HepG2 (cell line): ENCODE data around the gene TPH1.
A peak's percentile ranks its signal among the peaks of the same experiment; 100 is the strongest.

Experiments
- AKAP8 ChIP-seq: sonication (generic); formaldehyde crosslinking; IDR thresholded peaks from 2 replicates; pipeline ENCODE4 v1.5.1; 2020; ENCODE audit warnings: mild to moderate bottlenecking, missing genetic modification reagents
- GRHL1 ChIP-seq: sonication (generic); formaldehyde crosslinking; conservative IDR thresholded peaks from 2 replicates; pipeline ENCODE4 v1.8.0; 2022; ENCODE audit warnings: missing genetic modification reagents
- KAT8 ChIP-seq: IDR thresholded peaks from 2 replicates; pipeline ENCODE4 v1.6.1; 2016; ENCODE audit warnings: missing genetic modification reagents, missing compliant biosample characterization
- MXI1 ChIP-seq: IDR thresholded peaks from 3 replicates; pipeline ENCODE4 v1.6.1; 2012; ENCODE audit warnings: low read depth, low read length, inconsistent platforms, borderline replicate concordance
- NFE2L2 ChIP-seq: fragments of 150-350 bp; IDR thresholded peaks from 2 replicates; pipeline ENCODE4 v1.6.1; 2014; ENCODE audit warnings: low read length
- NPAS2 ChIP-seq: sonication (generic); formaldehyde crosslinking; IDR thresholded peaks from 2 replicates; pipeline ENCODE4 v1.8.0; 2022; ENCODE audit warnings: mild to moderate bottlenecking, missing genetic modification reagents, borderline replicate concordance
- POLR2A ChIP-seq, 2 experiments: IDR thresholded peaks; 2 replicates each; pipeline ENCODE4 v1.6.1; 2011; ENCODE audit warnings: low read depth in 2 of 2, low read length in 2 of 2, mild to moderate bottlenecking in 1 of 2, moderate library complexity in 1 of 2; ENCODE audit not compliant: insufficient read depth in 1 of 2
- POLR2G ChIP-seq: fragments of 200-400 bp; formaldehyde crosslinking; IDR thresholded peaks from 2 replicates; pipeline ENCODE4 v1.6.1; 2018; ENCODE audit warnings: mild to moderate bottlenecking, low read depth, low read length, moderate library complexity
- RARA ChIP-seq: IDR thresholded peaks from 2 replicates; pipeline ENCODE4 v1.6.1; 2016; ENCODE audit warnings: missing genetic modification reagents, missing compliant biosample characterization
- TFE3 ChIP-seq: IDR thresholded peaks from 2 replicates; pipeline ENCODE4 v1.6.1; 2016
- ZGPAT ChIP-seq: IDR thresholded peaks from 2 replicates; pipeline ENCODE4 v1.6.1; 2016; ENCODE audit warnings: mild to moderate bottlenecking
- ZNF670 ChIP-seq: sonication (generic); formaldehyde crosslinking; IDR thresholded peaks from 2 replicates; pipeline ENCODE4 v1.8.0; 2022; ENCODE audit warnings: mild to moderate bottlenecking, missing genetic modification reagents, borderline replicate concordance

- TF ChIP-seq GRHL1 (CRISPR knock-in tag) (no peak), NPAS2 (no peak), TFE3 (CRISPR knock-in tag) (no peak), KAT8 (CRISPR knock-in tag) (peak; percentile 78), RARA (CRISPR knock-in tag) (peak; percentile 8; the same call in 1 of the 2 replicates), NFE2L2 (no peak), MXI1 (peak; percentile 70; the same call in 1 of the 3 replicates), AKAP8 (no peak), POLR2G (peak; percentile 86), ZGPAT (CRISPR knock-in tag) (peak; percentile 77), ZNF670 (CRISPR knock-in tag) (peak; percentile 70; the same call in 1 of the 2 replicates), POLR2A (IDR thresholded peaks at IDR 0.05; ENCODE audit: insufficient read depth in 1 of 2, low read depth in 2 of 2, low read length in 2 of 2) (peak; percentile 69 to 87)
These were observed 32.9 kb downstream of the TPH1 start, which contains the start of gene SERGEF for GRCh38 chr11:18012906-18013781.
